Measurements from ENCODE around the gene ZNF862. TPM values are rescaled to one million over a fixed set of nuclear protein-coding genes. Genes with fewer than 3 reads are reported as not detected.

The ZNF862 gene
- total RNA-seq, 4 donors from 2014 or later = 19.8 to 36.4 (median 23.0) TPM

- Histone ChIP-seq H3K27me3 (no peaks in the 10 kb centered on the region), H3K4me3 (peak overlapping the region; percentile 70 to 95 (median 73)), H3K9me3 (no peaks in the 10 kb centered on the region), H3K36me3 (no peaks in the 10 kb centered on the region), H3K4me1 (peaks cover 0 to 20% (median 7%) of the 10 kb centered on the region in 4 donors), H3K27ac (peak overlapping the region; percentile 69 to 89 (median 85))
- DNase-seq = peak; percentile 20 to 62 (median 45)
- TF ChIP-seq POLR2A (IDR thresholded peaks at IDR 0.05) (no peak), CTCF (IDR thresholded peaks at IDR 0.05) (no peak)
These were observed 35.9 kb downstream of the ZNF862 start for GRCh38 chr7:149873970-149874643.

GRCh38 chr7:149874644-149875028 lies 36.5 kb downstream of the ZNF862 start:
- no peaks in the 10 kb centered on the region for H3K36me3 ChIP-seq
- DNase-seq = peak in 1 of 3 donors; percentile 11
- TF ChIP-seq POLR2A (IDR thresholded peaks at IDR 0.05) (no peak), CTCF (IDR thresholded peaks at IDR 0.05) (no peak)
- no peaks in the 10 kb centered on the region for H3K27me3 ChIP-seq
- H3K9me3 ChIP-seq = no peaks in the 10 kb centered on the region
- H3K4me1 ChIP-seq = peaks cover 0 to 20% (median 6%) of the 10 kb centered on the region in 4 donors
- H3K4me3 ChIP-seq = peak overlapping the region; percentile 70 to 95 (median 73)
- H3K27ac ChIP-seq = no peak overlapping the region

- peak in 1 of 3 donors; percentile 12 for DNase-seq
These were observed 37.2 kb downstream of the ZNF862 start for GRCh38 chr7:149875396-149875795.

GRCh38 chr7:149877890-149878522 lies 39.8 kb downstream of the ZNF862 start:
- Histone ChIP-seq H3K27ac (no peak overlapping the region), H3K9me3 (no peaks in the 10 kb centered on the region), H3K4me1 (peaks cover 0 to 13% (median 4%) of the 10 kb centered on the region in 4 donors), H3K27me3 (no peaks in the 10 kb centered on the region), H3K4me3 (no peak overlapping the region), H3K36me3 (no peaks in the 10 kb centered on the region)
- DNase-seq = no peak
- TF ChIP-seq CTCF (IDR thresholded peaks at IDR 0.05) (no peak), POLR2A (IDR thresholded peaks at IDR 0.05) (no peak)

More at GRCh38 chr7:149875396-149875795, 37.2 kb downstream of the ZNF862 start:
- H3K27me3 ChIP-seq = no peaks in the 10 kb centered on the region
- H3K27ac ChIP-seq = no peak overlapping the region
- peaks cover 0 to 20% (median 6%) of the 10 kb centered on the region in 4 donors for H3K4me1 ChIP-seq
- no peaks in the 10 kb centered on the region for H3K9me3 ChIP-seq
- TF ChIP-seq POLR2A (IDR thresholded peaks at IDR 0.05) (no peak), CTCF (IDR thresholded peaks at IDR 0.05) (no peak)
- H3K36me3 ChIP-seq = no peaks in the 10 kb centered on the region
- no peak overlapping the region for H3K4me3 ChIP-seq

GRCh38 chr7:149878523-149878921 lies 40.3 kb downstream of the ZNF862 start:
- no peak for TF ChIP-seq CTCF (IDR thresholded peaks at IDR 0.05)
- TF ChIP-seq POLR2A (IDR thresholded peaks at IDR 0.05) = no peak
- Histone ChIP-seq H3K27me3 (no peaks in the 10 kb centered on the region), H3K27ac (no peak overlapping the region), H3K4me3 (no peak overlapping the region), H3K9me3 (no peaks in the 10 kb centered on the region), H3K36me3 (no peaks in the 10 kb centered on the region), H3K4me1 (peaks cover 0 to 12% (median 3%) of the 10 kb centered on the region in 4 donors)
- peak in 1 of 3 donors; percentile 27 for DNase-seq

Measured in Peyer's patch (tissue), 4 donors.